Tibial artery (tissue), 4 donors: ENCODE data around the gene ASPG.

ENCODE experiments used
- DNase-seq, 2 donors: peaks; one replicate each; pipeline ENCODE4 v3.0.0-alpha.2; 2019
- H3K27ac ChIP-seq, 2 donors: fragments of 200-600 bp; sonication (generic) in 1 of 2; 1 replicate in 1 of 2; 2 replicates in 1 of 2; pipeline ENCODE4 v1.5.1; 2018 to 2019; ENCODE audit warnings: mild to moderate bottlenecking in 1 of 2
- H3K27me3 ChIP-seq, 2 donors: fragments of 200-600 bp; sonication (generic) in 1 of 2; one replicate each; pipeline versions ENCODE4 v1.5.1 to v1.6.0; 2016 to 2019
- H3K36me3 ChIP-seq, 3 donors: fragments of 200-600 bp; sonication (generic) in 2 of 3; one replicate each; pipeline ENCODE4 v1.5.1; 2016 to 2019; ENCODE audit warnings: mild to moderate bottlenecking in 2 of 3
- H3K4me1 ChIP-seq, 4 donors: fragments of 200-600 bp; sonication (generic) in 2 of 4; 1 replicate in 3 of 4; 2 replicates in 1 of 4; pipeline ENCODE4 v1.5.1; 2016 to 2019
- H3K4me3 ChIP-seq, 2 donors: fragments of 200-600 bp; sonication (generic) in 1 of 2; 1 replicate in 1 of 2; 2 replicates in 1 of 2; pipeline ENCODE4 v1.5.1; 2018 to 2019; ENCODE audit warnings: mild to moderate bottlenecking in 2 of 2
- H3K9me3 ChIP-seq, 3 donors: fragments of 200-600 bp; sonication (generic) in 1 of 3; one replicate each; pipeline ENCODE4 v1.5.1; 2016 to 2019
- intact Hi-C: fragments of 100-400 bp; cut with DNase I; formaldehyde crosslinking; loops from one replicate; pipeline ENCODE4 v1.15.0; 2023; ENCODE audit warnings: low total_unique reads
- TF ChIP-seq, protein P1 (sequence below), 2 experiments: fragments of 200-600 bp in 1 of 2; fragments of 450-650 bp in 1 of 2; IDR thresholded peaks; one replicate each; pipeline ENCODE4 v1.5.1; 2017 to 2019; ENCODE audit warnings: antibody characterized with exemption in 2 of 2, mild to moderate bottlenecking in 1 of 2, moderate library complexity in 1 of 2

ASPG gene

GRCh38 chr14:104075530-104076151 is 9.9 kb upstream of the ASPG start:
- TF ChIP-seq, protein P1, sequence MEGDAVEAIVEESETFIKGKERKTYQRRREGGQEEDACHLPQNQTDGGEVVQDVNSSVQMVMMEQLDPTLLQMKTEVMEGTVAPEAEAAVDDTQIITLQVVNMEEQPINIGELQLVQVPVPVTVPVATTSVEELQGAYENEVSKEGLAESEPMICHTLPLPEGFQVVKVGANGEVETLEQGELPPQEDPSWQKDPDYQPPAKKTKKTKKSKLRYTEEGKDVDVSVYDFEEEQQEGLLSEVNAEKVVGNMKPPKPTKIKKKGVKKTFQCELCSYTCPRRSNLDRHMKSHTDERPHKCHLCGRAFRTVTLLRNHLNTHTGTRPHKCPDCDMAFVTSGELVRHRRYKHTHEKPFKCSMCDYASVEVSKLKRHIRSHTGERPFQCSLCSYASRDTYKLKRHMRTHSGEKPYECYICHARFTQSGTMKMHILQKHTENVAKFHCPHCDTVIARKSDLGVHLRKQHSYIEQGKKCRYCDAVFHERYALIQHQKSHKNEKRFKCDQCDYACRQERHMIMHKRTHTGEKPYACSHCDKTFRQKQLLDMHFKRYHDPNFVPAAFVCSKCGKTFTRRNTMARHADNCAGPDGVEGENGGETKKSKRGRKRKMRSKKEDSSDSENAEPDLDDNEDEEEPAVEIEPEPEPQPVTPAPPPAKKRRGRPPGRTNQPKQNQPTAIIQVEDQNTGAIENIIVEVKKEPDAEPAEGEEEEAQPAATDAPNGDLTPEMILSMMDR (IDR thresholded peaks at IDR 0.05), result no peak
- Histone ChIP-seq H3K36me3 (no peaks in the 10 kb centered on the region), H3K27me3 (peaks cover 0 to 19% of the 10 kb centered on the region in 2 donors), H3K4me1 (peaks cover 0 to 5% (median 1%) of the 10 kb centered on the region in 4 donors), H3K9me3 (peaks cover 0 to 8% (median 0%) of the 10 kb centered on the region in 3 donors), H3K4me3 (no peak overlapping the region), H3K27ac (no peak overlapping the region)
- intact Hi-C loops, result no loop called here
- DNase-seq, result no peak

GRCh38 chr14:104076743-104077142 is 8.8 kb upstream of the ASPG start:
- Histone ChIP-seq H3K4me1 (peaks cover 0 to 5% (median 1%) of the 10 kb centered on the region in 4 donors), H3K36me3 (no peaks in the 10 kb centered on the region), H3K9me3 (peaks cover 0 to 8% (median 0%) of the 10 kb centered on the region in 3 donors), H3K27me3 (peaks cover 0 to 22% of the 10 kb centered on the region in 2 donors), H3K27ac (no peak overlapping the region), H3K4me3 (no peak overlapping the region)
- TF ChIP-seq, protein P1 (IDR thresholded peaks at IDR 0.05), result no peak
- intact Hi-C loops, result no loop called here
- DNase-seq, result no peak

DNA sequence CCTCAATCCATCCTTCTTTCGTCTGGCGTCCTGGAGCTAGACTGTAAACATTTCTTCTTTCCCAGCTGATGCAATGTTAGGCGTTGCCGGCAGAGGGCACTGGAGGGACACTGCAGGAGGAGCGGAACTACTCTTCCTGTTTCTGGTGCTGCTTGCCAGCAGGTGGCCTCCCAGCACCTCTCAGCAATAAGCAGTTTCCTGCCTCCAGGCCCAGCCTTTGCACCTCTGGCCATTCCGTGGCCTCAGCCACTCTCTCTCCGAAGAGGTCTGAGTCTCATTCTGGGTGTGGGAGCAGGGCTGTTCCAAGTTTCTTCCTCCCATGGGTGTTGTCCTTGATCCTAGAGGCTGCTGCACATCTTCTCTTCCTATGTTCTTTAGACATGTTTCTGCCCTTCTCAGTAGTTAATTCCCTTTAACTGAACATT is 7.5 kb upstream of the ASPG start:
- Histone ChIP-seq H3K4me1 (peaks cover 0 to 5% (median 1%) of the 10 kb centered on the region in 4 donors), H3K36me3 (no peaks in the 10 kb centered on the region), H3K27ac (no peak overlapping the region), H3K9me3 (peaks cover 0 to 8% (median 0%) of the 10 kb centered on the region in 3 donors), H3K27me3 (peaks cover 0 to 31% of the 10 kb centered on the region in 2 donors), H3K4me3 (no peak overlapping the region)
- TF ChIP-seq, protein P1 (IDR thresholded peaks at IDR 0.05), result peak; percentile 93 to 99
- intact Hi-C loops, result no loop called here
- DNase-seq, result peak; percentile 85 to 86

DNA sequence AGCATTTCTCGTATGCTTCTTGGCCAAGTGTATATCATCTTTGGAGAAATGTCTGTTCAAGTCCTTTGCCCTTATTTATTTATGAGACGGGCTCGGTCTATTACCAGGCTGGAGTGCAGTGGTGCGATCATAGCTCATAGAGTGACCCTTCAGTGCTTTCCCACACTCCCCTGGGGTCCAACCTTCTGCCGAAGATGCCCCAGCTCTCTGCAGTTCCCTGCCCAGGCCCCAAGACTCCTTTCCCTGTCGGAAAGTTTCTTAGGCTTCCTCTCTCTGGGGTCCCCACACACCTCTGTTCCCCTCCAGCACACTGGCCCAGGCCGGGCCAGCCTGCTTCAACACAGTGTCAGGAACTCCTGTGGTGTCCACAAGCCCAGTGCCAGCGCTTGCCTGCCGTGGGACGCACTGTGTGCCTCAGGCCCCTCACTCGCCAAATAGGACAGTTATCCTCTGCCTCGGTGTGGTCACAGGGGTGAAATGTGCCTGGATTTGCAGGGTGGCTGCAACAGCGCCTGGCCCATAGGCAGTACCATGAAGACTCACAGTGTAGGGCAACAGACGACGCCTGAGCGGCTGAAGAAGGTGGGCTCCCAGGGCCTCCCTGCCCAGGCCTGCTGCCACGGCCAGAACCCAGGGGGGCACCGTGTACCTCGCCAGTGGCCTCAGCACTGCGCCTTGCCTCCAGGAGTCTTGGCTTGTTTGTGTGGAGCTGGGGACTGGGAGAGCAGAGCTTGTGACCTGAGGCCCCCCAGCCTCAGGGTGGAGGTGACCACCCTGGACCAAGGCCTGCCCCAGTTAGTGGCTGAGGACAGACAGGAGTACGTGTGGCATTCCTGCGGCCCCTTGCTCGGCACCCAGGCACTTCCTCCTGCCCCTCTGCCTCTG is 4.9 kb upstream of the ASPG start:
- Histone ChIP-seq H3K27me3 (peaks cover 0 to 45% of the 10 kb centered on the region in 2 donors), H3K4me1 (peaks cover 0 to 11% (median 3%) of the 10 kb centered on the region in 4 donors), H3K27ac (no peak overlapping the region), H3K4me3 (no peak overlapping the region), H3K36me3 (no peaks in the 10 kb centered on the region), H3K9me3 (no peaks in the 10 kb centered on the region)
- intact Hi-C loops, result no loop called here
- TF ChIP-seq, protein P1 (IDR thresholded peaks at IDR 0.05), result no peak
- no peak for DNase-seq

- no peak overlapping the region for H3K27ac ChIP-seq
- no peaks in the 10 kb centered on the region for H3K9me3 ChIP-seq
- no peak for DNase-seq
- H3K36me3 ChIP-seq, result no peaks in the 10 kb centered on the region
- intact Hi-C loops, result no loop called here
- peaks cover 0 to 16% (median 5%) of the 10 kb centered on the region in 4 donors for H3K4me1 ChIP-seq
- H3K27me3 ChIP-seq, result peaks cover 0 to 48% of the 10 kb centered on the region in 2 donors
- H3K4me3 ChIP-seq, result no peak overlapping the region
- TF ChIP-seq, protein P1 (IDR thresholded peaks at IDR 0.05), result no peak
Measured at GRCh38 chr14:104081261-104081835, 4.2 kb upstream of the ASPG start.
